A204.1 (cell line): ENCODE measurements around the gene CEND1.

Experiments used
- FAIRE-seq: peaks from 2 replicates; lab custom pipeline; 2012; peaks lifted over from hg19 to GRCh38; lab: Jason Lieb, UNC

Gene CEND1

GRCh38 chr11:777288-778255 lies 12.3 kb downstream of the CEND1 start, which contains the start of gene GATD1:
TSS of gene GATD1 (minus strand) at chr11:777487. CDS start at chr11:777462, 25 bp downstream.
- FAIRE-seq, result no peak

GRCh38 chr11:776561-777287 lies 13.2 kb downstream of the CEND1 start:
- FAIRE-seq, result no peak

GRCh38 chr11:776263-776560 lies 13.7 kb downstream of the CEND1 start:
- no peak for FAIRE-seq

- FAIRE-seq, result no peak
These were observed 14.9 kb downstream of the CEND1 start for GRCh38 chr11:774873-775592.

GRCh38 chr11:773830-774229 lies 16.1 kb downstream of the CEND1 start:
- FAIRE-seq, result no peak

- no peak for FAIRE-seq
These were observed 16.5 kb downstream of the CEND1 start for GRCh38 chr11:773425-773824.

- FAIRE-seq, result no peak
These were observed 17.2 kb downstream of the CEND1 start for GRCh38 chr11:772429-773390.

GRCh38 chr11:771617-772204 lies 18.2 kb downstream of the CEND1 start:
- no peak for FAIRE-seq

- FAIRE-seq, result no peak
These were observed 19.0 kb downstream of the CEND1 start for GRCh38 chr11:770642-771616.

GRCh38 chr11:769887-770641 lies 19.8 kb downstream of the CEND1 start:
- FAIRE-seq, result no peak

GRCh38 chr11:767238-767637 lies 22.7 kb downstream of the CEND1 start:
- FAIRE-seq, result no peak

GRCh38 chr11:766936-767210 lies 23.0 kb downstream of the CEND1 start:
- FAIRE-seq, result no peak

- FAIRE-seq, result no peak
These were observed 23.6 kb downstream of the CEND1 start for GRCh38 chr11:766106-766935.

GRCh38 chr11:765802-766091 lies 24.1 kb downstream of the CEND1 start:
- no peak for FAIRE-seq

- no peak for FAIRE-seq
These were observed 24.7 kb downstream of the CEND1 start for GRCh38 chr11:765025-765801.

GRCh38 chr11:764322-765024 lies 25.4 kb downstream of the CEND1 start:
- no peak for FAIRE-seq

GRCh38 chr11:763549-764321 lies 26.2 kb downstream of the CEND1 start:
- FAIRE-seq, result no peak
